Stimulated activated naive B cell treated with anti-CD40 and anti-IgM and Interleukin-4, amounts not matched to agents 10 μg/mL and 1 μg/mL and 100 μg/mL, for 72 hours (primary cell): ENCODE measurements around the gene CASQ1.

ENCODE experiments used
- ATAC-seq, 2 donors: fragments of 150-1000 bp; cut with Tn5 transposase; replicated peaks; 2 replicates each; pipeline ENCODE4 v1.10.0; 2021; ENCODE audit warnings: moderate library complexity in 1 of 2
- DNase-seq: peaks from one replicate; pipeline ENCODE4 v3.0.0; 2021
- H3K27ac Mint-ChIP-seq: one replicate; pipeline ENCODE4 v1.8.0; 2022; ENCODE audit warnings: mild to moderate bottlenecking, mixed read lengths
- H3K27me3 Mint-ChIP-seq, 2 donors: one replicate each; pipeline ENCODE4 v1.8.0; 2022; ENCODE audit warnings: mixed read lengths in 2 of 2
- H3K36me3 Mint-ChIP-seq, 2 donors: one replicate each; pipeline ENCODE4 v1.8.0; 2022; ENCODE audit warnings: mixed read lengths in 2 of 2, mild to moderate bottlenecking in 1 of 2
- H3K4me1 Mint-ChIP-seq, 2 donors: one replicate each; pipeline ENCODE4 v1.8.0; 2022; ENCODE audit warnings: mixed read lengths in 2 of 2, mild to moderate bottlenecking in 1 of 2
- H3K4me3 Mint-ChIP-seq, 2 donors: one replicate each; pipeline ENCODE4 v1.8.0; 2022; ENCODE audit warnings: mild to moderate bottlenecking in 2 of 2, mixed read lengths in 2 of 2, moderate library complexity in 1 of 2
- H3K9me3 Mint-ChIP-seq, 2 donors: one replicate each; pipeline ENCODE4 v1.8.0; 2022; ENCODE audit warnings: mixed read lengths in 2 of 2, mild to moderate bottlenecking in 1 of 2

Gene CASQ1

DNA sequence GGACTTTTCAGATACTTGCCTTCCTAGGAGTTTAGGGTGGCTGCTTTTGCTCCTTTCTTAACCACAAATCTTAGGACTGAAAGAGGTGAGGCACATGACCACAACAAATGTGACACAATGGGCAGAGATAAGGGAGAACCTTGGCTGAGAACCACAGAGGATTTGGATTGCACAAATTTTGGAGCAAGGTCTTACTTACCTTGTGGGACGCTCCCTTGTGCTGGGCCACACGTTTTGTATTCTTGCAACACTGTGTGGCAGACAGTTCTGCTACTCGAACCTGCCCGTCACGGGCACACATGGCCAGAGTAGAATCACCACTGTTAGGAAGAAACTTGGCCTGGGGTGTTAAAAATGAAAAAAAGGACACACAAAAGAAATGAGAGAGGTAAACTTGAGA lies 48.0 kb downstream of the CASQ1 start:
- no peak overlapping the region for H3K4me3 Mint-ChIP-seq
- H3K27me3 Mint-ChIP-seq: no peaks in the 10 kb centered on the region
- no peak overlapping the region for H3K27ac Mint-ChIP-seq
- H3K4me1 Mint-ChIP-seq: peaks cover 11 to 21% of the 10 kb centered on the region in 2 donors
- DNase-seq (no peak), ATAC-seq (no peak)
- no peaks in the 10 kb centered on the region for H3K9me3 Mint-ChIP-seq
- peaks cover 31 to 45% of the 10 kb centered on the region in 2 donors for H3K36me3 Mint-ChIP-seq

DNA sequence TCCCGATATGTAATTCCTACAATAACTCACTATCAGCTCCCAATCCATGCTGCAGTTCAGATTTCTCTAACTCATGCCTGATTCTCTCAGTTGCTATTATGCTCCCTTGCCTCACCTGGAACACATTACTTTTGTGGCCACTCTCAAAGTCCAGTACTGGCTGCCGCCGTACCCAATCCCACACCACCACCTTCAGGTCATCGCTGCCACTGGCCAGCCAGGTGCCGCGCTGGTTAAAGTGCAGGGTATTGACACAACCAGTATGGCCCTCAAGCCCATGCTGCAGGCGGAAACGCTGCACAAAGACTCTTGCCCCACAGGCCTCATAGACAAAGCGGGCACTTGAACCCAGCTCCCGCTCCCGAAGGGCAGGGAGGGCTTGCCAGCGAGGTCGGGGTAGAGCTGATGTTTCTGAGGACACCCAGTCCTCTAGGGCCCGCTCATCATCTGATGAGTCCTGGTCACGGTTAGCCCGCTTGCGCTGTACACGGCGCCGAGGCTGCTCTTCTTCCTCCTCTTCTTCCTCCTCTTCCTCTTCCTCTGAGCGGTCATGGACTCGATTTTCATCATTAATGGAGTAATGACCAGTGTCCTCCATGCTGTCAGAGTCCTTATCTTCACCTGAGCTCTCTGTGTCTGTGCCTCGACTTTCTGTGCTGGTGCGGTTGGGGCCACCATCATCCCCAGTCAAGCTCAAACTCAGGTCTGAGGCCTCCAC lies 49.4 kb downstream of the CASQ1 start:
- H3K27ac Mint-ChIP-seq: no peak overlapping the region
- peaks cover 29 to 44% of the 10 kb centered on the region in 2 donors for H3K36me3 Mint-ChIP-seq
- no peaks in the 10 kb centered on the region for H3K27me3 Mint-ChIP-seq
- H3K9me3 Mint-ChIP-seq: no peaks in the 10 kb centered on the region
- H3K4me3 Mint-ChIP-seq: no peak overlapping the region
- ATAC-seq (no peak), DNase-seq (no peak)
- H3K4me1 Mint-ChIP-seq: peaks cover 12 to 23% of the 10 kb centered on the region in 2 donors

DNA sequence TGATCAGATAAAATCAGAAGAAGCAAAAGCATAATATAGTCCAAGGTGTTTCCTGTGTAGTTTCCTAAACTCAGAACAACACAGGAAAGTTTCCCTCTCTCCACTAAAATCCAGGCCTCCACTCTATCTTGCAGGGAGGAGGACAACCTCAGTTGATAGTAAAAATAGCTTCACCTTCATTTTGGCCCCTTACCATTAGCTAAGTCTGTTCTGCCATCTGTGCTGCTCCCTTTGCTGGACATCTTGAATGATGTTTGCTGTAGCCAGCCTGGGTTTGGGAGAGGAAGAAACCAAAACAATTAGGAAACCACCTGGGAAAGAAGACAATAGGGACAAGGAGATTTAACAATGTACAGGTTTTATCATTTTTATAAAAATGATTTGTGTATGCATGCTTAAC lies 53.4 kb downstream of the CASQ1 start:
- Mint-ChIP-seq H3K27ac (peak overlapping the region; percentile 77), H3K36me3 (peaks cover 25 to 41% of the 10 kb centered on the region in 2 donors), H3K4me1 (peaks cover 5 to 8% of the 10 kb centered on the region in 2 donors), H3K9me3 (no peaks in the 10 kb centered on the region), H3K4me3 (no peak overlapping the region), H3K27me3 (no peaks in the 10 kb centered on the region)
- no peak for ATAC-seq
- DNase-seq: no peak

DNA sequence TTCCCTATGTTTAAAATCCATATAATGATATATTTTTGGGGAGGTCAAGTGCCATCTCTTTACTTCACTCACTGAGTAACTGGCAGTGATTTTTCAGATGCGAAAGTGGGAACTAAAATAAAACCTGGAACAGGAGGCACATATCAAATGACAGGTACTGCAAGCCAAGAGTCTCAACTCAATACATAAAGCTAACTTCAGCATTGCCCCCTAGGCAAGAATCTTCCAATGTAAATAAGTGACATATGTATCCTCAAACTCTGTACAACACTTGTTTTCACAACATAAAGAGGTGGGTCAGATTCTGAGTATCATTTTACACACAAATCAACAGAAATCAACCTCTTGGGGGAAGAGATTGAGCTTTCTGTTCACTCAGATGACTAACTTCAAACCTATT lies 53.8 kb downstream of the CASQ1 start:
- Mint-ChIP-seq H3K36me3 (peaks cover 22 to 39% of the 10 kb centered on the region in 2 donors), H3K9me3 (no peaks in the 10 kb centered on the region), H3K4me3 (no peak overlapping the region), H3K27ac (no peak overlapping the region), H3K27me3 (no peaks in the 10 kb centered on the region), H3K4me1 (peaks cover 5 to 8% of the 10 kb centered on the region in 2 donors)
- no peak for DNase-seq
- ATAC-seq: no peak

DNA sequence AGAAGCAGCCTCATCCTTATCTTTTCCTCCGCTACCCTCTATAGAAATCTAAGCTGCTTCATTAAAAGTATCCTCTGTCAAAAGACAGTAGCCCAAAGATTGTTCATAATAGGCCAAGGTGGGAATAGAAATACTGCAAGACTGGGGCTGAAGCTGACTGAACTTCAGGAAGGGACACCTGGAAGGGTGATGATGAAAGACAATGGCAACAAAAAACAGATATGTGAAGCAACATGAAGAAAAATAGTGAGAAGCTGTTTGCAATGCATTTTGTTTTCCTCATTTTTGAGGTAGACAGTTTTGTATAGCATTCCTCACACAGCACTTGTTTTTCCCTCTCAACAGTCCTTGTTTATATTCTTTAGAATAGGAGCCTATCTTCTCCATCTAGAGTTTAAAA lies 55.1 kb downstream of the CASQ1 start:
- H3K27ac Mint-ChIP-seq: no peak overlapping the region
- no peak overlapping the region for H3K4me3 Mint-ChIP-seq
- peaks cover 12 to 28% of the 10 kb centered on the region in 2 donors for H3K36me3 Mint-ChIP-seq
- H3K9me3 Mint-ChIP-seq: no peaks in the 10 kb centered on the region
- H3K4me1 Mint-ChIP-seq: peaks cover 5 to 9% of the 10 kb centered on the region in 2 donors
- ATAC-seq: no peak
- no peaks in the 10 kb centered on the region for H3K27me3 Mint-ChIP-seq
- DNase-seq: no peak

DNA sequence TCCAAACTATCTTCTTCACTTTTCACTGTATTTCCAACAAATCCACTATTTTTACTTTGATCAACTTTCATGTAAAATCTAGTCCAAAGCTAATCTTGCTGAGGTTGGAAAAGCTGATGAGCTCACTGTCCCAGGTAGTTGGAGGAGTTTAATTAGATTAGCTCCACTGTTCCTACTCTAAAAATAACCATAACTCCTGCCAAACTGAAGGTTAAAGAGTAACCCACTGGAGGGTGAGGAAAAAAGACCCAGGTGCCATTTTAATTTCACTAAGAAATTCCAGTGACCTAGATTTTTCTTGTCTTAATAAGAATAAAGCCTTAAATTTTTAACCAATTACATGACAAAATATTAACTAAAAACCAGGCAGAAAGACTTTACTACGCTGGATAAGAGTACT lies 56.7 kb downstream of the CASQ1 start:
- H3K27ac Mint-ChIP-seq: no peak overlapping the region
- no peaks in the 10 kb centered on the region for H3K9me3 Mint-ChIP-seq
- ATAC-seq (no peak), DNase-seq (no peak)
- peaks cover 5 to 9% of the 10 kb centered on the region in 2 donors for H3K4me1 Mint-ChIP-seq
- no peak overlapping the region for H3K4me3 Mint-ChIP-seq
- no peaks in the 10 kb centered on the region for H3K27me3 Mint-ChIP-seq
- H3K36me3 Mint-ChIP-seq: peaks cover 12 to 29% of the 10 kb centered on the region in 2 donors

DNA sequence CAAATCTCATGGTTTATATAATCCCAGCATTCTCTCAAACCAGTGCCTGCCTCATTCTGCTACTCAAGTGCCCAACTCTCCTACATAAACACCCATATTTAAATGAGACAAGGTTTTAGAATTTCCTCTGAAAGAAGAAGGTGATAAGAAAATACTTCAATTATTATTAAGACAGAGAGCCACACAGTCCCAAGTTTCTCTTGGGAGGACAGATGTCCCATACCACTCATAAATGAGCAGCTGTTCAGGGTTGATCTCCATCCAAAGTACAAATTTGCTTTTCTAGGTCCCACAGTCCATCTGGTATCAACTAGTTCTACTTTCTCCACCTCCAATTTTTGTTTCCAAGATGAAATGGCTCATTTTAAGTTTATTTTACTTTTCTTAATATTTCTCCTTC lies 60.6 kb downstream of the CASQ1 start:
- no peak overlapping the region for H3K27ac Mint-ChIP-seq
- no peaks in the 10 kb centered on the region for H3K9me3 Mint-ChIP-seq
- peaks cover 6 to 8% of the 10 kb centered on the region in 2 donors for H3K4me1 Mint-ChIP-seq
- DNase-seq: no peak
- ATAC-seq: no peak
- peaks cover 10 to 24% of the 10 kb centered on the region in 2 donors for H3K36me3 Mint-ChIP-seq
- H3K27me3 Mint-ChIP-seq: no peaks in the 10 kb centered on the region
- no peak overlapping the region for H3K4me3 Mint-ChIP-seq
